Panc1 (cell line): ENCODE data around the gene ZRANB3. TPM values are rescaled to one million over a fixed set of nuclear protein-coding genes. Genes with fewer than 3 reads are reported as not detected.

Source experiments
- ATAC-seq: fragments of 200-7000 bp; cut with Tn5 transposase; 2 replicates; pipeline ENCODE4 v1.9.1; 2020; ENCODE audit warnings: mild to moderate bottlenecking, moderate library complexity
- BruUV-seq: library from RNA; stranded (reverse); fragments of 400-500 nt; replicated peaks from 2 replicates; lab custom pipeline; 2021; lab: Mats Ljungman, UMichigan
- CTCF ChIA-PET: fragments of 300-600 bp; sonication (Branson Sonifier 250); formaldehyde crosslinking; loops from one replicate; lab custom pipeline; 2022; ENCODE audit warnings: antibody characterized with exemption; lab: Charles Lee
- POLR2A ChIA-PET: fragments of 300-600 bp; sonication (Branson Sonifier 250); formaldehyde crosslinking; loops from one replicate; lab custom pipeline; 2022; ENCODE audit warnings: antibody characterized with exemption; lab: Charles Lee
- DNase-seq: peaks from one replicate; pipeline ENCODE4 v3.0.0-alpha.2; 2010; ENCODE audit warnings: low read depth, low spot score
- H3K27ac ChIP-seq: 2 replicates; pipeline ENCODE4 v1.5.1; 2011; ENCODE audit warnings: mild to moderate bottlenecking, low read length, inconsistent platforms
- H3K27me3 ChIP-seq: fragments of 200-500 bp; sonication (Bioruptor generic); 2 replicates; pipeline ENCODE4 v1.6.0; 2014; ENCODE audit warnings: low read length, inconsistent platforms; ENCODE audit not compliant: control insufficient read depth, insufficient read depth
- H3K36me3 ChIP-seq: fragments of 200-500 bp; sonication (Bioruptor generic); 2 replicates; pipeline ENCODE4 v1.5.1; 2014; ENCODE audit warnings: inconsistent platforms, mild to moderate bottlenecking, low read length, moderate library complexity; ENCODE audit not compliant: control insufficient read depth, insufficient read depth
- H3K4me1 ChIP-seq: 2 replicates; pipeline ENCODE4 v1.5.1; 2011; ENCODE audit warnings: inconsistent platforms, mild to moderate bottlenecking, low read length, moderate library complexity; ENCODE audit not compliant: control insufficient read depth, insufficient read depth
- H3K4me3 ChIP-seq, 2 experiments: 2 replicates each; pipeline ENCODE4 v1.5.1; 2011 to 2012; ENCODE audit warnings: low read depth in 2 of 2, low read length in 2 of 2, mild to moderate bottlenecking in 2 of 2, inconsistent platforms in 1 of 2, moderate library complexity in 1 of 2
- H3K9me3 ChIP-seq: fragments of 200-500 bp; sonication (Bioruptor generic); 2 replicates; pipeline ENCODE4 v1.5.1; 2014; ENCODE audit warnings: low read depth, mild to moderate bottlenecking, inconsistent platforms, low read length, moderate library complexity; ENCODE audit not compliant: control insufficient read depth, insufficient read depth
- CTCF ChIP-seq: fragments of 450-650 bp; IDR thresholded peaks from 2 replicates; pipeline ENCODE4 v1.5.1; 2017; ENCODE audit warnings: mild to moderate bottlenecking
- POLR2AphosphoS5 ChIP-seq: IDR thresholded peaks from 2 replicates; pipeline ENCODE4 v1.6.1; 2012; ENCODE audit warnings: mild to moderate bottlenecking, low read depth, low read length, moderate library complexity
- REST ChIP-seq, 2 experiments: IDR thresholded peaks; 2 replicates each; pipeline ENCODE4 v1.6.1; 2011 to 2012; ENCODE audit warnings: low read depth in 2 of 2, control low read depth in 1 of 2, low read length in 1 of 2, mild to moderate bottlenecking in 1 of 2, moderate library complexity in 1 of 2; ENCODE audit not compliant: insufficient read depth in 1 of 2
- SIN3A ChIP-seq: IDR thresholded peaks from 2 replicates; pipeline ENCODE4 v1.6.1; 2012; ENCODE audit warnings: low read depth, mild to moderate bottlenecking, low read length, moderate library complexity, borderline replicate concordance; ENCODE audit not compliant: insufficient read depth
- TCF7L2 ChIP-seq: IDR thresholded peaks from 2 replicates; pipeline ENCODE4 v1.6.1; 2011; ENCODE audit warnings: mild to moderate bottlenecking, low read depth, low read length, inconsistent platforms
- in situ Hi-C: cut with HindIII; loops from 2 replicates; pipeline ENCODE4 v1.10.0; 2016; ENCODE audit warnings: low sequenced_read_pairs, low pct_unique_long_range_greater_than_20kb
- intact Hi-C: fragments of 100-400 bp; cut with micrococcal nuclease; formaldehyde crosslinking; loops from one replicate; pipeline ENCODE4 v1.10.0; 2022; ENCODE audit not compliant: unreplicated experiment
- total RNA-seq: library from RNA; stranded (reverse); gene quantifications from one replicate; pipeline ENCODE4 v1.2.1, GENCODE V29; 2021; ENCODE audit not compliant: unreplicated experiment

ZRANB3 gene
- total RNA-seq, 1 experiment from 2014 or later = 11.7 TPM

DNA sequence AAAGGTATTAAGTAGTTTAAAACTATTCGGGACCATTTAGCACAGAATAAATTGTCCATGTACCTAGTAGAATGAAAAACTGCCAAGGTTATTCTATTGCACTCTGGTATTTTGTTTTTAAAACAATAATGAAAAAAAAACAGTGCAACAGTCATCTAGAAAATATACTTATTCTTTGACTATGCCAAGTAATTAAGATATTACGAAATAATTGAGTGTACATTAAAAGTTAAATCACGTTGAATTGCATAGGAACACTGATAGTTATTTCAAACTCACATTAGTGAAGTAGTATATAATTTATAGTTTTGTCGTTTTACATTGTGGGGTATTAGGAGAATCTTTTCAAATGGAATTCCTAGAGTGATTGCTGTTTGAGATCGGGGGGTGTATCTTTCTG lies 20.3 kb upstream of the ZRANB3 start:
- ATAC-seq (no peak), DNase-seq (no peak)
- Histone ChIP-seq H3K36me3 (no peaks in the 10 kb centered on the region), H3K4me1 (no peaks in the 10 kb centered on the region), H3K9me3 (no peaks in the 10 kb centered on the region), H3K27ac (no peak overlapping the region), H3K27me3 (no peaks in the 10 kb centered on the region), H3K4me3 (no peak overlapping the region)
- ChIA-PET CTCF (no interaction called here), POLR2A (no interaction called here)
- BruUV-seq = no TSS peak
- no peak for TF ChIP-seq CTCF
- TF ChIP-seq TCF7L2 = no peak
- no peak for TF ChIP-seq POLR2AphosphoS5
- no peak for TF ChIP-seq SIN3A
- TF ChIP-seq REST (IDR thresholded peaks at IDR 0.05; ENCODE audit: insufficient read depth in 1 of 2, low read depth in 2 of 2, low read length in 1 of 2) = no peak
- in situ Hi-C loops = no loop called here
- intact Hi-C loops = no loop called here

DNA sequence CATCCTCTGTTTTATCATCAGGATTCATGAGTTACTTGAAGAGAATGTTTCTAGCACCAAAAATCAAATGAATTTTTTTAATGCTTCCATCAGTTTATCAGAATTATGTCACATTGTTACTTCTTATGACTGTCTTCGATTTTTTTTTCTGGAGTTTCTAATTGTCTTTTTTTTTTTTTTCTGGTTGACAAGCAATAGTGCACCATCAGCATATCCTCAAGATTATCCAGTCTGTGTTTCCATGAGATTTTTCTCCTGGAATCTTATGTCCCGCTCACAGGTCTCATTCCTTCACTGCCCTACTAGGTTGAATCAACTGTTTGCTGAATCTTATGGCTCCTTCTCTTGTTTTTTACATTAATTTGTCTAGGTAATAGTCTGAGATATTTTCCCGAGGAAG lies 16.3 kb upstream of the ZRANB3 start:
- BruUV-seq = no TSS peak
- intact Hi-C loops = no loop called here
- ATAC-seq (no peak), DNase-seq (no peak)
- Histone ChIP-seq H3K27me3 (no peaks in the 10 kb centered on the region), H3K36me3 (no peaks in the 10 kb centered on the region), H3K27ac (no peak overlapping the region), H3K9me3 (no peaks in the 10 kb centered on the region), H3K4me3 (no peak overlapping the region), H3K4me1 (no peaks in the 10 kb centered on the region)
- TF ChIP-seq POLR2AphosphoS5 = no peak
- no peak for TF ChIP-seq TCF7L2
- no peak for TF ChIP-seq SIN3A
- TF ChIP-seq CTCF = no peak
- ChIA-PET CTCF (no interaction called here), POLR2A (no interaction called here)
- in situ Hi-C loops = no loop called here
